HUDEP-2 (cell line): Measurements from ENCODE around the gene MRPS22.
A peak's percentile ranks its signal among the peaks of the same experiment; 100 is the strongest.
"Not testable (repeated sequence)": the region's sequence is repeated elsewhere in the genome, so short reads cannot be mapped to it uniquely, and the experiment has no call there.

Experiments
- DNase-seq, 76 experiments: peaks; one replicate each; lab custom pipeline; 2025; ENCODE audit not compliant: unreplicated experiment in 76 of 76; lab: John Stamatoyannopoulos, UW

MRPS22 gene

GRCh38 chr3:139388821-139389551, 45.2 kb downstream of the MRPS22 start:
- peak in 11 of 76 experiments; percentile 0 to 80 (median 30) for DNase-seq

GRCh38 chr3:139389552-139390368, 45.9 kb downstream of the MRPS22 start, which contains the start of gene COPB2:
TSS of gene COPB2 (minus strand) at chr3:139389647. CDS start at chr3:139389550, 97 bp downstream.
- DNase-seq, result peak; percentile 64 to 99 (median 96)

- DNase-seq, result no peak
These were observed 50.3 kb downstream of the MRPS22 start for GRCh38 chr3:139394116-139394515.

GRCh38 chr3:139396707-139397106, 52.9 kb downstream of the MRPS22 start:
- no peak for DNase-seq

- not testable (repeated sequence) for DNase-seq
These were observed 57.3 kb downstream of the MRPS22 start for GRCh38 chr3:139401155-139401554.
